ENCODE data around the gene C18orf54. TPM values are rescaled to one million over a fixed set of nuclear protein-coding genes. Genes with fewer than 3 reads are reported as not detected.
"Not testable (repeated sequence)": the region's sequence is repeated elsewhere in the genome, so short reads cannot be mapped to it uniquely, and the experiment has no call there.

The C18orf54 gene
- total RNA-seq, 2 donors from 2014 or later: 11.3 to 11.7 TPM

DNA sequence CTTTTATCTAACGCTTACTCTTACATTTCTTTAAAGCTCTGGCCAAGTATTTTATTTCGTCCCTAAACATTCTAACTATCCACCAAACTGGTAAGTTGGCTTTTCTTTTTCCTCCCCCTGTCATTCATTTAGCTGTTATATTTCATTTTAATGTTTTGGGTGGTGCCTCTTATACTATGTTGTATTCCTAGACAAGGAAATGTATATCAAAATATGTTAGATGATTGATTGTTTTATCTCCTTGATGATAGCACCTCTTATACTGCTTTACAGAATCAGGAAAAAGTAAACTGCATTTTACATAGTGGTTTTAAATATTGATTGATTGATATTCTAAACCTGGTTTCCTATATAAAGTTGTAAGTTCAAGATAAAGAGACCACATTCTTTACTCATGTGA, 23.9 kb downstream of the C18orf54 start:
- Mint-ChIP-seq H3K36me3 (no peaks in the 10 kb centered on the region), H3K9me3 (no peaks in the 10 kb centered on the region), H3K27ac (no peak overlapping the region)
- DNase-seq (ENCODE audit: low spot score in 2 of 2): no peak
- ATAC-seq: no peak

DNA sequence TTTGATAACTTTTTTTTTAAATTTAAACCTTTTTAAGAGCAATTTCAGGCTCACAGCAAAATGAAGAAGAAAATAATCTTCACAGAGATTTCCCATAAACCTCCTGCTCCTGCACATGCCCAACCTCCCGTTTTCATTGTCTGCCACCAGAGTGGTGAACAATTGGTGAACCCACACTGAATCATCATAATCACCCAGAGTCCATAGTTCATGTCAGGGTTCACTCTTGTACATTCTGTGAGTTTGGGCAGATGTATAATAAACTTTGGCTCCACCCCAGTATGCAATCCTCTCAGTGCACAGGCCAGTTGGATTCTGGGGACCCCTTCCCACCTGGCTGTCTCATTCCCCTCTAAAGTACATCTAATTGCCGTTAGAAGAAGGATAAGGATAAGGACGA, 24.4 kb downstream of the C18orf54 start:
- DNase-seq (ENCODE audit: low spot score in 2 of 2) (no peak), ATAC-seq (no peak)
- Mint-ChIP-seq H3K9me3 (no peaks in the 10 kb centered on the region), H3K27ac (no peak overlapping the region), H3K36me3 (no peaks in the 10 kb centered on the region)

DNA sequence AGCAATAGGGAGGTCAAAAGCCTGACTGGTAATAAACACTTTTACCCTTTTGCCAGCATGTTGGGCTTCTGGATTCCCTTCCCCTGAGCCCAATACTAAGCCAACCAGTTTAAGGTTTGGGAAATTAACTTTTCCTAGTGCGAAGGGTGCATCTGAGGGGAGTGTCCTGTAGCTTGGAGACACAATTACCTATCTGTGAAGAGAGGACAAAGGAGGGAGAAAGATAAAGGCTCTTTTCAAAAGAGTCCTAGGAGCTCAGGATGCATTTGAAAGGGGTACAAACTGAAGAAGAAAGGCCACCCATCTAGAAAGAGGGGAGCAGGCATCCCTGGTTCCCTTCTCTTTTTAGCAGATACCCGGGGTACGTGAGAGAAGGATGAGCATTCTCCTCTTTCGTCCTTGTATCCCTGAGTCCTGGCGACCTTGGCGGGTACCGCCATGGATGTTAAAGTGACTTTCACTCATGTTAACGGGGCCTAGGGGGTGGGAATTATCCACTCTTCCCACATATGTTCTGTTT, 25.1 kb downstream of the C18orf54 start:
- Mint-ChIP-seq H3K27ac (no peak overlapping the region), H3K9me3 (no peaks in the 10 kb centered on the region)

DNA sequence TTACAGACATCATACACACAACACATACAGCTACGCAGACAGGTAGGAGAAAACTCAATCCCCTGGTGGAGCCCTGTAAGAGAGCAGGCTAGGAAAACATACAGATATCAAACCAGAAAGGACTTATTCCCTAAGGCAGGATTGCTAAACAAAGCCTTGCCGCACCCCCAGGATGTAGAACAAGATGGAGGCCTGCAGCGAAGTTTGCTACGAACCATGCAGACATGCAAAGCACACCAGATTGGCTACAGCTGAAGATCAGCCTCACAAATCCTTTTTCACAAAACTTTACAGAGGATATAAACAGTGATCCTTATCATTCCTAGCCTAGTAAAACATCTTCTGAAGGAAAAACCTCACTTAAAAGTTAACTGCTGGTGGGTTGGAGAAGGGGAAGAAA, 28.3 kb downstream of the C18orf54 start:
- Mint-ChIP-seq H3K36me3 (no peaks in the 10 kb centered on the region), H3K27ac (peak overlapping the region in 1 of 2 donors; percentile 37), H3K9me3 (no peaks in the 10 kb centered on the region)
- DNase-seq (ENCODE audit: low spot score in 2 of 2) (no peak), ATAC-seq (no peak)

More for the DNA sequence above, 25.1 kb downstream of the C18orf54 start:
- no peaks in the 10 kb centered on the region for H3K36me3 Mint-ChIP-seq
- no peak for ATAC-seq
- DNase-seq (ENCODE audit: low spot score in 2 of 2): no peak

DNA sequence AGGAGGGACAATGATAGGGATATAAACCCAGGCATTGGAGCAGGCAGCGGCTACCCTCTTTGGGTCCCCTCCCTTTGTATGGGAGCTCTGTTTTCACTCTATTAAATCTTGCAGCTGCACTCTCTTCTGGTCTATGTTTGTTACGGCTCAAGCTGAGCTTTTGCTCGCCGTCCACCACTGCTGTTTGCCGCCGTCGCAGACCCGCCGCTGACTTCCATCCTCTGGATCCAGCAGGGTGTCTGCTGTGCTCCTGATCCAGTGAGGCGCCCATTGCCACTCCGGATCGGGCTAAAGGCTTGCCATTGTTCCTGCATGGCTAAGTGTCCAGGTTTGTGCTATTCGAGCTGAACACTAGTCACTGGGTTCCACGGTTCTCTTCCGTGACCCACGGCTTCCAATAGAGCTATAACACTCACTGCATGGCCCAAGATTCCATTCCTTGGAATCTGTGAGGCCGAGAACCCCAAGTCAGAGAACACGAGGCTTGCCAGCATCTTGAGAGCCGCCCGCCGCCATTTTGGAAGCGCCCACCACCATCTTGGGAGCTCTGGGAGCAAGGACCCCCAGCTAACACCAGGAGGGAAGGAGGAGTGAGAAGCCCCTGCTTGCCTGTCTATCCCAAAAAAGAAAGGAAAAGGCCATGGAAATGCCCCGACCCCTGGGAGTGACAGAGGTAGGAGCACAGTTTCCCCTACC, 29.2 kb downstream of the C18orf54 start:
- not testable (repeated sequence) for H3K9me3 Mint-ChIP-seq; H3K36me3 Mint-ChIP-seq; H3K27ac Mint-ChIP-seq; ATAC-seq; DNase-seq (ENCODE audit: low spot score in 2 of 2)

DNA sequence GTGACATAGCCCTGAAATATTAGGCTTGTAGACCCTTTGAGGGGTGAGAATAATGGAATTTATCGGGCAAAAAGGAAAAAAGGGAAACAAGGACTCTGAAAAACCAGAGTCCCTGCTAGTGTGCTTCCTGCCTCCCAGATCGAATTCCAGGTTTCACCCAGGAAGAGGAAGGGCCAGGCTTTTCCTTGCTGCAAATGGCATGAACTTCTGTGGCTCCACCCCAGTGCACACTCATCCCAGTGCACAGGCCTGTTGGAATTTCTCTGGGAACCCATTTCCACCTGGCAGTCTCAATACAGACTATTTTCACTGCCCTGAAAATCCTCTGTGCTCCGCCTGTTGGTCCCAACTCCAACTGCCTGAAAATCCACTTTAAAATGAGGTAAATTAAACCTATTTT, 29.9 kb downstream of the C18orf54 start:
- H3K27ac Mint-ChIP-seq: no peak overlapping the region
- ATAC-seq (no peak), DNase-seq (ENCODE audit: low spot score in 2 of 2) (no peak)
- H3K36me3 Mint-ChIP-seq: no peaks in the 10 kb centered on the region
- no peaks in the 10 kb centered on the region for H3K9me3 Mint-ChIP-seq

DNA sequence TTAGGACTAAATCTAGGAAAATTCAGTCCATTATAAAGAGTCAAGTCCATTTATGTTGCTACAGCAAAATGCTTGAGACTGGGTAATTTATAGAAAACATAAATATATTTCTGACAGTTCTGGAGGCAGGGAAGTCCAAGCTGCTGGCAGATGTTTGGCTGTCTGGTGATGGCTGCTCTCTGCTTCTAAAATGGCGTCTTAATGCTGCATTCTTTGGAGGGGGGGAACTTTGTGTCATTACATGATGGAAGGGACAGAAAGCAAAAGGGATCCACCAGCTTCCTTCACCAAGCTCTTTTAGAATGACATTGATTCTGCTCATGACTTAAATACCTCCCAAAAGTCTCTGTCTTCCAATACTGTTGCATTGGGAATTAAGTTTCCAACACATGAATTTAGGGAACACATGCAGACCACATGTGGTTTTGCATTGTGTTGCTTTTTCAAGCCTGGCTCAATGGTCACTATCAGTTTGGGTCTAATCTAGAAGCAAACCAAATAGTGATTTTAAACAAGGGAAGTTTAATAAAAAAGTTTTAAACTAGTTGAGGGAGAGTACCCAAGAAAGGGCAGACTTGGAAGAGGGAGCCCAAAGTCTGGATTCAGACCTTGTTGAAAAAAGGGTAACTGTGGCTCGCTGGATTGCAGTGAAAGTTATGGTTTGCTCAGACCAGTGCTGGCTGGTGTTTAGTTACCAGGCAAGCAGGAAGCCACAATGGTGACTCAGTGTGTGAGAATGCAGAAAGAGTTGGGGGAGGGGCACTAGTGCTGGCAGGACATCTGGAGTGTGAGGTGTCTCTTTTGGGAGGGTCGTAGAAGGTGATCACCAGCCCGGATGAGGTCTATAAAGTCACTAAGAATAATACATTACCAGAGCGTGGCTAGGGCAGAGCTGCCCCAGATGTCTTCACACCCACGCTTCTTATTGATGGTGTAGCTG, 30.8 kb downstream of the C18orf54 start:
- peak in 1 of 2 donors; percentile 57 for DNase-seq (ENCODE audit: low spot score in 2 of 2)
- H3K36me3 Mint-ChIP-seq: no peaks in the 10 kb centered on the region
- peak; percentile 84 to 92 for ATAC-seq
- H3K27ac Mint-ChIP-seq: no peak overlapping the region
- H3K9me3 Mint-ChIP-seq: no peaks in the 10 kb centered on the region

DNA sequence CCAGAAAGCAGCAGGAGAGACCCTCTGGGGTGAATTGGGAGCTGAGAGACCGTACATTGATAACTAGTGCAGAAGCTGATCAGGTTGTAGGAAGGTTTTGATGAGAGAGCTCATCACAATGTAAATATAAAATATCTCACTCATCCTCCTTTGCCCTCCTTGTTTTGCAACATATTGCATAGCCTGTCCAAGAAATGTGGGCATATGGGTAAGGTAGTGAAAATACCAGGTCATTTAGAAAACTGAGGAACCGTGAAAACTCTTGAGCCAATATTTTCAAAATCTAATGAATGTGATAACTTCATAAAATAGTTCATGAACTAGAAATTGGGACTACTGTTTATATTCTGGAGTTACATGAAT, 31.4 kb downstream of the C18orf54 start:
- ATAC-seq: no peak
- DNase-seq (ENCODE audit: low spot score in 2 of 2): no peak
- no peak overlapping the region for H3K27ac Mint-ChIP-seq
- H3K36me3 Mint-ChIP-seq: no peaks in the 10 kb centered on the region
- no peaks in the 10 kb centered on the region for H3K9me3 Mint-ChIP-seq

DNA sequence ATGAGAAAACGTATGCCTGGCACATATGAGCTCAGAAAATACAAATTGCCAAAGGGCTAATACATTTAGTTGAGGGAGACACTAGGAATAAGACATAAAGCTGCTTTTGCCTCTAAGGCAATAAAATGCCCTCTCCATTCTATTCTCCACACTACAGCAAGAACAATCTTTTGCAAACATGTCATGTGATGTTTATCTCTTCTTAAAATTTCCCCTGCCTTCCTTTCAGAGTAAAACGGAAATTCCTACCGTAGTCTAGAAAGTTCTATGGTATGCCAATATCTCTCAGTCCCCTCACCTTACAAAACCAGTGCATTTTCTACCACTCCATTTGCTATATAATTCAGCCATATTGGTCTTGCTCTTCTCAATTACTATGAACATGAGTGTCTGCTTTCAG, 33.1 kb downstream of the C18orf54 start:
- ATAC-seq (no peak), DNase-seq (ENCODE audit: low spot score in 2 of 2) (no peak)
- H3K9me3 Mint-ChIP-seq: no peaks in the 10 kb centered on the region
- H3K36me3 Mint-ChIP-seq: no peaks in the 10 kb centered on the region
- H3K27ac Mint-ChIP-seq: peak overlapping the region in 1 of 2 donors; percentile 46

DNA sequence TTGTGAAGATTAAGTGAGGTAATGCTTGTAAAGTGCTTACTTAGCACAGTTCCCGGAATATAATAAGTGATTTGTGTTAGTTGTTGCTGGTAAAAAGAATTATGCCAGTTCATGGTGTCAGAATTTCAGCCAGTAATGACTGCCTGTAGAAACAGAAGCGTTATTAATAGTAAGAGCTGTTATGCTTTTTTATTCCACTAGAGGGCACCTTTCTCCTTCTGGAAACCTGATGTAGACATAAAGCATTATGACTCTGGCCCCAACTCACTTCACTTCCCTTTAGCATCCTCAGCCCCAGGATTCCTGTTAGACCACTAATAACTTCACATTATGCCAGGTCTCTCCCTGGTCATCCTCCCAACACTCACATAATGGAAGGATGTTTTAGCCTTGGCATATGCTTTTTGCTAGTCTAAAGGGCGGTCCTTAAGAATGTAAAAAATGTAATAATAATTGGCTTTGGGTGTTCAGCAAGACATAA, 34.9 kb downstream of the C18orf54 start:
- Mint-ChIP-seq H3K9me3 (no peaks in the 10 kb centered on the region), H3K27ac (no peak overlapping the region), H3K36me3 (no peaks in the 10 kb centered on the region)
- ATAC-seq: peak; percentile 45 to 53
- DNase-seq (ENCODE audit: low spot score in 2 of 2): peak in 1 of 2 donors; percentile 6

DNA sequence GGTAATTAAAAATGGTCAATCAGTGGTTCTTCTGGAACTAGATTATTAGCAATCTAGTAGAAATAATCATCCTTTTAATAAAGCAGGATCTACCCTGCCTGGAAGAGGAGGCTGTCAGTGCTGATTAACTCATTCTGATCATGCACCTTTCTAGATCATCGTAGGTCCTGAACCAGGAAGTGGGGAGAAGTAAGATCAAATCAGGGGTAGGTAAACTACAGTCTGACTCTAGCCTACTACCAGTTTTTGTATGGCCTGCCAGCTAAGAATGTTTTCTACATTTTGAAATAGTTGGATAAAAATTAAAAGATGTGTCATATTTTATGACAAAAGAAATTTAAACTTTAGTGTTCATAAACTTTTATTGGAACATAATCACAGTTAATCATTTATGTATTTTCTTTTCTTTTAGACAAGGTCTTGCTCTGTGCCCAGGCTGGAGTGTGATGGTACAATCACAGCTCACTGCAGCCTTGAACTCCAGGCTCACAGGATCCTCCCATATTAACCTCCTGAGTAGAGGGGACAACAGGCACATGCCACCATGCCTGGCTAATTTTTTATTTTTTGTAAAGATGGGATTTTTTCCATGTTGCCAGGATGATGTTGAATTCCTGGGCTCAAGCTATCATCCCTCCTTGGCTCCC, 36.1 kb downstream of the C18orf54 start:
- DNase-seq (ENCODE audit: low spot score in 2 of 2) (no peak), ATAC-seq (no peak)
- no peak overlapping the region for H3K27ac Mint-ChIP-seq
- H3K9me3 Mint-ChIP-seq: no peaks in the 10 kb centered on the region
- H3K36me3 Mint-ChIP-seq: no peaks in the 10 kb centered on the region

DNA sequence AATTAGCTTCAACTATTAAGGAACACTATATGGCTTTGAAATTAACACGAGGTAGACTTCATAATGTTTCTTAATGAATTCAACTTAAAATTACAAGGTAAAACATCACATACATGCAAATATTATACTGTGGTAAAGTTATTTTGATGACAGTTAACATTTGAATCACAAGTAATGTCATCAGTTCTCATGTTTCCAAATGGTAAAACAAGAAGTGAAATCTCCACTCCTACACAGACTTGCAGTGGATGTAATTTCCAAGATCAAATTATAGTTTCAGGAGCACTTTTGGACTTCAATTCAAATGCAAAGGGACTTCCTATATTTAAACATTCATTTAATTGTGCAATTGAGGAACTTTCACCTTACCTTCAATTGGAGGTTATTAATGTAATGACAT, 39.1 kb downstream of the C18orf54 start:
- Mint-ChIP-seq H3K36me3 (no peaks in the 10 kb centered on the region), H3K27ac (no peak overlapping the region), H3K9me3 (no peaks in the 10 kb centered on the region)
- ATAC-seq (no peak), DNase-seq (ENCODE audit: low spot score in 2 of 2) (no peak)

DNA sequence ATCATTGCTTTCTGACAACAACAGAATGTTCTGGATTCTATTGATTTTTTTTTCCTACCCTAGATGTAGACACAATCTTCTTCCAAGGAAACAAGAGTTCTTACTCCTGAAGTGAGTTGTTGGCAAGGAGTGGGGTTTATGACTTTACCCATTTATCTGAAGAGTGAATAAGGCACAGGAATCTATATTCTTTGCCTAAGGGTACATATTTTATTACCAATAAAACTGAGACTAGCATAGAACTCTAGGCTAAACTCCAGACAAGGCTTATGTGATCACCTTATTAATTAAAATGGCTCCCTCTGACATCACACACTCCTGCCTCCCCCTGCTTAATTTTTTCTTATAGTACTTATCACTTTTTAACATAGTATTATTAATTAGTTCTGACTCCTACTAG, 47.6 kb downstream of the C18orf54 start:
- ATAC-seq (no peak), DNase-seq (ENCODE audit: low spot score in 2 of 2) (no peak)
- H3K9me3 Mint-ChIP-seq: no peaks in the 10 kb centered on the region
- no peaks in the 10 kb centered on the region for H3K36me3 Mint-ChIP-seq
- no peak overlapping the region for H3K27ac Mint-ChIP-seq

DNA sequence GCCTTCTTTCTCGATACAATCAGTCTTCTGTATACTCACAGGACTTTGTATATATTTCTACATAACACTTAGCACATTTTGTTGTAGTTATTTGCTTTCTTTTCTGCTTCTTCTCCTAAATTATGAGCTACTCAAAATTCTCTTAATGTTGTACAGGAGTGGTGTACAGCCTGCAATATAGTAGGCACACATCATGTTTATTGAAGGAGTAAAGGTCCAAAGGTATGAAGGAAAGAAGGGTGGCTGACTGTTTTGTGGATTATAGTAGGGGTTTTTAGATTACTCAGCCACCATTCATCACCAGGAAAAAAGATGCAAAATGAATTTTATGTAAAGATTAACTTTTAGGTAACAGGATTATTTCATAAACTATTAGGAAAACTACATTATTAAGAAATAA, 54.1 kb downstream of the C18orf54 start:
- DNase-seq (ENCODE audit: low spot score in 2 of 2) (no peak), ATAC-seq (no peak)
- Mint-ChIP-seq H3K27ac (no peak overlapping the region), H3K9me3 (no peaks in the 10 kb centered on the region), H3K36me3 (no peaks in the 10 kb centered on the region)

DNA sequence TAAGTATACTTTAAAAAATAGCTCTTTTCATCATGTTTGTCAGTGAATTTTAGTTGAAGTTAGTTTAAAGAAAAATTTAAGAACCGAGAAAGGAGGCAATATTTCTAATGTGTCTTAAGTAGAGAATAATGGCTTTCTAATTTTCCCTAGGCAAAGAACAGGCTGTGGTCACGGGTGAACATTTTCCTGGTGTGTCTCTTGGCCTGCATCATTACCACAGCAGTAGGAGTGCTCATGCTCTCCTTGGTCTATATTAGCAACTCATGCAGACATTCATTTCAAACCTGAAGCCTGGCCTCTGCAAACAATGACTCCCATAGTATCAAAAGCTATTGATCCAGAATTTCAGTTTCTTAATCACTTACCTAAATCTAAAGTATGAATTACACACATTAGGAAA, 57.4 kb downstream of the C18orf54 start:
- H3K27ac Mint-ChIP-seq: no peak overlapping the region
- ATAC-seq: no peak
- H3K9me3 Mint-ChIP-seq: no peaks in the 10 kb centered on the region
- no peak for DNase-seq (ENCODE audit: low spot score in 2 of 2)
- H3K36me3 Mint-ChIP-seq: no peaks in the 10 kb centered on the region

DNA sequence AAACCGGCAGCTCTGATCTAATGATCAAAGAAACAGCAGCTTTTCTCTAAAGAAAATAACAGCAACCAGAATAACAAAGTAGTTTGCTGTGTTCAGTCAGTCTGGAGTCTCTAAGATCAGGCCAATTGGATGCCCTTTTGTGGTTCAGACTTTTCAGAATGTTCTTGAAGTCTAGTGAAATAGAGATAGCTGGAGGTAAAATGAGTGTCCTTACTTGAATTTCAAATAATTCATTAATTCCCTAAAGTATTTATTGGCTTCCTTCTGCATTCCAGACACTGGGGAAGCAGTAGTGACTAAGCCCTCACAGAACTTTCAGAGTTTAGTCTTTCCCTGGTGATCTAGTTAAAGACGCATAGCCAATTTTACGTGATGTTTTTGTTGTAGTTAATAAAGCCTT, 58.7 kb downstream of the C18orf54 start:
- H3K36me3 Mint-ChIP-seq: no peaks in the 10 kb centered on the region
- no peak overlapping the region for H3K27ac Mint-ChIP-seq

DNA sequence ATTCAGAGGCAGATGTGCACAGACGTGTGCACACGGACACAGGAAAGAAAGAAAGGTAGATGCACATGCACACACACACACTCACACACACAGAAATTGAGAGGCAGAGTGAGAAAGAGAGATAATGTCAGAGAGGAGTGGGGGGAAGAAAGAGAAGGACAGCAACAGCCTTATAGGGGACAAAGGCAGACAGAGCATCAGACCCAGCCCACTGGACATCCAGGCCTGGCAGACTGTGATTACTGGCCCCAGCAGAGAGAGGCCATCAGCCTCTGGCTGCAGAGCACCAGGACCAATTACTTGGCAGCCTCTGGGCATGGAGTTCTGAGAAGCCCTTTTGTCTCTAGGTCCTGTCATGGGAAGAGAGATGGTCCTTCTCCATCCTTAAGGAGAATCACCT, 66.1 kb downstream of the C18orf54 start:
- ATAC-seq (no peak), DNase-seq (ENCODE audit: low spot score in 2 of 2) (no peak)
- Mint-ChIP-seq H3K36me3 (no peaks in the 10 kb centered on the region), H3K27ac (no peak overlapping the region), H3K9me3 (no peaks in the 10 kb centered on the region)

More for the DNA sequence above, 58.7 kb downstream of the C18orf54 start:
- no peaks in the 10 kb centered on the region for H3K9me3 Mint-ChIP-seq
- DNase-seq (ENCODE audit: low spot score in 2 of 2) (no peak), ATAC-seq (no peak)

Data from activated naive CD4-positive, alpha-beta T cell treated with anti-CD3 and anti-CD28 coated beads, Interleukin-2, amount 50 U/mL, for 72 hours (primary cell).